ENCODE results near the gene GAREM1. TPM values are rescaled to one million over a fixed set of nuclear protein-coding genes. Genes with fewer than 3 reads are reported as not detected.
A peak's percentile ranks its signal among the peaks of the same experiment; 100 is the strongest.

Gene GAREM1
- polyA plus RNA-seq, 1 experiment: 0.37 TPM

DNA sequence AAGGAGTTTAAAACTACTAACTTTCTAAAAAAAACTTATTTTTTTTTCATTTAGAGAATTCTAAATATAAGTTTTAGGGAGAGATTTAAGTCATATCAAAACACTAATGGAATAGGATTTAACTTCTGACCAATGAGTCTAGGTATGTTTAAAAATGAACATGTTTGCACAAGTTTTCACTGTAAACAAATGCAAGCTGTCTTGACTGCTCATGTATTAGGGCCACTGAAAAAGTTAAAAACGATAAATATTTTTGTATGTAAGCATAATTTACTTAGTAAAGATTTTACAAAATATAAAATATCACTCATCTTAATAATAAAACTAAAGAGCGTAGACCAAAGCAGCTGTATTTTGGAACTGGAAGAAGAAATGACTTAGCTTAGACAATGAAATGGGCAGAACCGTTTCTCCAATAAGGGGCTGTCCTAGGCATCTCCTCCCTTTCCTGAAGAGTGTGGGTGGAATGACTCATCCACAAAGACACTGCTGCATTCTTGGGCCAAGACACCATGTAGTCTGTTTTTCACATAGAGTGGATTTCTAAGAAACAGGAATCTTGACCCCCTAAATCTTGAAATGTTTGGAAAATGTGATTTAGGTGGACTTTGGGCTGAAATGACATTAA lies 162.1 kb downstream of the GAREM1 start:
- TF ChIP-seq, protein P1, sequence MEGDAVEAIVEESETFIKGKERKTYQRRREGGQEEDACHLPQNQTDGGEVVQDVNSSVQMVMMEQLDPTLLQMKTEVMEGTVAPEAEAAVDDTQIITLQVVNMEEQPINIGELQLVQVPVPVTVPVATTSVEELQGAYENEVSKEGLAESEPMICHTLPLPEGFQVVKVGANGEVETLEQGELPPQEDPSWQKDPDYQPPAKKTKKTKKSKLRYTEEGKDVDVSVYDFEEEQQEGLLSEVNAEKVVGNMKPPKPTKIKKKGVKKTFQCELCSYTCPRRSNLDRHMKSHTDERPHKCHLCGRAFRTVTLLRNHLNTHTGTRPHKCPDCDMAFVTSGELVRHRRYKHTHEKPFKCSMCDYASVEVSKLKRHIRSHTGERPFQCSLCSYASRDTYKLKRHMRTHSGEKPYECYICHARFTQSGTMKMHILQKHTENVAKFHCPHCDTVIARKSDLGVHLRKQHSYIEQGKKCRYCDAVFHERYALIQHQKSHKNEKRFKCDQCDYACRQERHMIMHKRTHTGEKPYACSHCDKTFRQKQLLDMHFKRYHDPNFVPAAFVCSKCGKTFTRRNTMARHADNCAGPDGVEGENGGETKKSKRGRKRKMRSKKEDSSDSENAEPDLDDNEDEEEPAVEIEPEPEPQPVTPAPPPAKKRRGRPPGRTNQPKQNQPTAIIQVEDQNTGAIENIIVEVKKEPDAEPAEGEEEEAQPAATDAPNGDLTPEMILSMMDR (IDR thresholded peaks at IDR 0.05; ENCODE audit: insufficient read depth, low read depth, low read length): no peak
- POLR2A ChIA-PET: no interaction called here
- Histone ChIP-seq H3K4me3 (ENCODE audit: low read depth, low read length) (no peak overlapping the region), H3K36me3 (ENCODE audit: control insufficient read depth, insufficient read depth, low read length) (no peaks in the 10 kb centered on the region), H3K27me3 (ENCODE audit: control insufficient read depth, insufficient read depth, low read length) (no peaks in the 10 kb centered on the region)
- CTCF ChIA-PET: interaction anchor here (1.1 to 1.8 kb wide), 2 partner anchors 10 to 162 kb away, joined by 4 to 5 read pairs; partner anchors contain the start of gene GAREM1
- DNase-seq (ENCODE audit: low read depth): peak; percentile 22

DNA sequence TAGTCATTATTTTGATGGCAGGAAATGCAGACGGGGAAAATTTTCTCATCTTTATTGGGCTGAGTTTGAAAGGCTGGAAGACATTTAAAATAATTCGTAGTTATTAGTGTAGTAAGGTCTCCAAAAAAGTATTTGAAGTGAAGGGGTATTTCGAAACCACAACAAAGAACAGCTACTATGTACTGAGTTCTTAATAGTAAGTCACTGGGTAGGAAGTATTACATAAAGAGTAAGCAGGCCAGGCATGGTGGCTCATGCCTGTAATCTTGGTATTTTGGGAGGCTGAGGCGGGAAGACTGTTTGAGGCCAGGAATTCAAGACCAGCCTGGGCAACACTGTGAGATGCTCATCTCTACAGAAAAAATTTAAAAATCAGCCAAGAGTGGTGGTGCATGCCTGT lies 167.3 kb downstream of the GAREM1 start:
- CTCF ChIA-PET: interaction anchor here (1.9 to 2.6 kb wide), 2 partner anchors 14 to 249 kb away, joined by 6 to 8 read pairs; no protein-coding TSS in a partner anchor
- TF ChIP-seq, protein P1 (IDR thresholded peaks at IDR 0.05; ENCODE audit: insufficient read depth, low read depth, low read length): no peak

DNA sequence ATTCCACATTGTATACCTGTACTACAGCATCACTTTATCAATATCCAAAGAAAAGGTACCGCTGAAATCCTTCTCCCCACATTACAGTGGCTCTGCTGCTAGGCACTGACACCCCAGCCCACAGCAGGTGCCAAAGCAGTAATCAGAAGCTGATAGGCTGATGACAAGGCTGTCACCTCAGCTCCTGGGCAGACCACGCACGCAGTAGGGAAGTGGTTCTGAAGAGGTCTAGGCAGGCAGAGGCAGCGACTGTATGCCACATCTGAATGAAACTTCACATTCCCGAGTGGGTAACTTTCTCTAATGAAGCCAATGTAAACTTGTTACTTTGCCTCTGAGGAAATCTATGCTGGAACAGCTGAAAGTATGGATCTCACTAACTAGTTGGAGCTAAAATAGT lies 167.9 kb downstream of the GAREM1 start:
- H3K27me3 ChIP-seq (ENCODE audit: control insufficient read depth, insufficient read depth, low read length): no peaks in the 10 kb centered on the region
- ChIA-PET CTCF (interaction anchor here (1.0 to 2.6 kb wide), 3 partner anchors 13 to 249 kb away, joined by 3 to 8 read pairs (median 6); partner anchors contain the start of gene GAREM1), POLR2A (no interaction called here)
- TF ChIP-seq, protein P1 (IDR thresholded peaks at IDR 0.05; ENCODE audit: insufficient read depth, low read depth, low read length): no peak
- DNase-seq (ENCODE audit: low read depth): no peak
- H3K36me3 ChIP-seq (ENCODE audit: control insufficient read depth, insufficient read depth, low read length): no peaks in the 10 kb centered on the region
- H3K4me3 ChIP-seq (ENCODE audit: low read depth, low read length): no peak overlapping the region

More for the DNA sequence above, 167.3 kb downstream of the GAREM1 start:
- H3K4me3 ChIP-seq (ENCODE audit: low read depth, low read length): no peak overlapping the region
- POLR2A ChIA-PET: no interaction called here
- H3K27me3 ChIP-seq (ENCODE audit: control insufficient read depth, insufficient read depth, low read length): no peaks in the 10 kb centered on the region
- no peaks in the 10 kb centered on the region for H3K36me3 ChIP-seq (ENCODE audit: control insufficient read depth, insufficient read depth, low read length)
- no peak for DNase-seq (ENCODE audit: low read depth)

DNA sequence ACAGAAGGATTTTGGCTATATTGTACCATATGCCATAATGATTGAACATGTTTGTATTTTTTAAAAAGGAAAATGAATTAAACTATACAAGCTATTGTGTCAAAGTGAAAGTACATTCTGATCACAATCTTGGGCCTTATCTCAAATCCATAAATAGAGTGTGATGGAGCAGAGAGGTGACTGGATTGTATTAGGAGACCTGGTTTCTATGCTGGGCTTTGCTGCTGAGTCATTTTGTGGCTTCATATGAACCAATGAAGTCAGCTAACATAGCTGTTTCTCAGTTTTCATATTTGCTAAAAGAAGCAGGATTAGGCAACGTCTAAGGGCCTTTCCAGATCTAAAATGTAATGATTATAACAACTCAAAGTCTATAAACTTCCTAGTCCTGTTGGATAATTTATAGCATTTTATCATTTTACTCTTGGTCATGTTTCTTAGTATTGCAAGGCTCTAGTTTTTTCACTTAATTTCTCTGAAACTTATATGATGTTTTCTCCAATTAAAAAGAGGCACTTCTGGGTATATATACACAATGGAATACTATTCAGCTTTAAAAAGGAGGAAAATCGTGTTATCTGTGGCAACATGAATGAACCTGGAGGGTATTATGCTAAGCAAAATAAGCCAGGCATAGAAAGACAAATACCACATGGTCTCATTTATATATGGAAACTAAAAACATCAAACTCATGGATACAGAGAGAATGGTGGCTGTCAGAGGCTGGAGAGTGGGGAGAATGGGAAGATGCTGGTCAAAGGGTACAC lies 168.5 kb downstream of the GAREM1 start:
- ChIA-PET CTCF (interaction anchor here (1.0 to 2.6 kb wide), 3 partner anchors 13 to 250 kb away, joined by 3 to 8 read pairs (median 6); partner anchors contain the start of gene GAREM1), POLR2A (interaction anchor here (0.5 kb wide), 1 partner anchor 18 kb away, joined by 3 read pairs; no protein-coding TSS in a partner anchor)

More for the DNA sequence above, 168.5 kb downstream of the GAREM1 start:
- no peak overlapping the region for H3K4me3 ChIP-seq (ENCODE audit: low read depth, low read length)
- H3K36me3 ChIP-seq (ENCODE audit: control insufficient read depth, insufficient read depth, low read length): no peaks in the 10 kb centered on the region
- DNase-seq (ENCODE audit: low read depth): peak; percentile 21
- H3K27me3 ChIP-seq (ENCODE audit: control insufficient read depth, insufficient read depth, low read length): no peaks in the 10 kb centered on the region
- TF ChIP-seq, protein P1 (IDR thresholded peaks at IDR 0.05; ENCODE audit: insufficient read depth, low read depth, low read length): no peak

All from BJ (cell line).